HG03135 (cell line): ENCODE measurements around the gene ADGRG1.
A peak's percentile ranks its signal among the peaks of the same experiment; 100 is the strongest.

Experiments
- ATAC-seq: cut with Tn5 transposase; IDR thresholded peaks from one replicate; pipeline ENCODE4 v1.9.1; 2021; ENCODE audit warnings: mild to moderate bottlenecking, moderate library complexity; ENCODE audit not compliant: unreplicated experiment

The ADGRG1 gene

DNA sequence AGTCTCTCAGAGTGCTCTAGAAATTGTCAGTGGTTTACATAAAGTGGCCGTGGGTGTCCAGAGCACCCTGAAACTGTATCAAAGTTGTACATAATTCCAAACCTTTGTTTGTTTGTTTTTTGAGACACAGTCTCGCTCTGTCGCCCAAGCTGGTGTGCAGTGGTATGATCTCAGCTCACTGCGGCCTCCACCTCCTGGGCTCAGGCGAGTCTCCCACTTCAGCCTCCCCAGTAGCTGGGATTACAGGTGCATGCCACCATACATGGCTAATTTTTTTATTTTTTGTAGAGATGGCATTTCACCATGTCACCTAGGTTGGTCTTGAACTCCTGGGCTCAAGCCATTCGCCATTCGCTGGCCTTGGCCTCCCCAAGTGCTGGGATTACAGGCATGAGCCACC, 24.3 kb upstream of the ADGRG1 start:
- no peak for ATAC-seq

DNA sequence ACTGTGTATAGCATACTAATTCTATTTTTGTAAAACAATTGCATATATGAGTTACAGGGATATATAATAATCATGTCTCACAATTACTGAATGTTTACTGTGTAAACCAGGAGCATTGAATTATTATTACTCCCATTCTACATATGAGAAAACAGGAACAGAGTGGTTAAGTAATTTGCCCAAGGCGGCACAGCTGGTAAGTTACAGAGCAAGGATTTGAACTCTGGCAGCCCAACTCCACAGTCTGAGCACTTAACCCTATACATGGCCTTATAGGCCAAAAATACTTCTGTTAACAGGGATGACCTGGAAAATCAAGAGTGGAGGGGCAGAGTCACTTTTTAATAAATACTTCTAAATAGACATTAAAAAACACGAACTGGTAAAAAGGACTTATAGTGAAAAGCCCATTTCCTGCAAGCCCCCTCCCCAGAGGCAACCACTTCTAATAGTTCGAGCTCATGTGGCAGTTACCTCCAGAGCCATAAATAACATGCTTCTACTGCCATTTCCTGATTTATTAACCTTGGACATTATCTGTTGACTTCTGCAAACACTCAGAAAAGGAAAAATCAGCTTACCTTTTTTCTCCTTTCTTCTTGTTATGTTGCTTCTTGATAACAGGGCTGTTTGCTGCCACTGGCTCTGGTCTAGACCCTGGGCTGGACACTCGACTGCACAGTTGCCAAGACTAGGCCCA, 22.1 kb upstream of the ADGRG1 start:
- no peak for ATAC-seq

DNA sequence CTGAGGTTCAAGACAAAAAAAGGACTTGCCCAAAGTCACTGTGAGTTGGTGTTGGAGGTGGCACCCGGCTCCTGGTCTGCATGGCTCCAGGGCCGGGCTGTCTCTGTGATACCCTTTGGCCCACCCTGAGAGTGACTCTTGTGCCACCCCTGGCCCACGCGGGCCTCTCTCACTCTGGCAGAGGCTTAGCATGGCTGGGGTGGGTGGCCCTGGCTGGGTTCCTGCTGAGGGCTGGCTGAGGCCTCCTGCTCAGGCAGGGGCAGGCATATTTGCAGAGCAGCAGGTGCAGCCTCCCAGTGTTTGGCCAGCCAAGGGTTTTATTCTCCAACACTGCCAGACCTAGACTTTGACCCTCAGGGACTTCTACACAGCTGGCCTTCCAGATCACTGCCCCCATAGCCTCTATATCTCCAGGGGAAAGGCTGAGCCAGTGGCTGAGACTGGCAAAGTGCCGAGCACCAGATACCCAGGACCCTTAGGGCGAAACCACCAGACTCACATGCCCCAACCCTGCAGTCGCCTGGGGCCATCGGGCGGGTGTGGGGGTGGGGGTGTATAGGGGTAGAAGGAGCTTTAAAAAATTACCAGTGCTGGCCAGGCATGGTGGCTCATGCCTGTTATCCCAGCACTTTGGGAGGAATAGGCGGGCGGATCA, 21.5 kb upstream of the ADGRG1 start:
- no peak for ATAC-seq

DNA sequence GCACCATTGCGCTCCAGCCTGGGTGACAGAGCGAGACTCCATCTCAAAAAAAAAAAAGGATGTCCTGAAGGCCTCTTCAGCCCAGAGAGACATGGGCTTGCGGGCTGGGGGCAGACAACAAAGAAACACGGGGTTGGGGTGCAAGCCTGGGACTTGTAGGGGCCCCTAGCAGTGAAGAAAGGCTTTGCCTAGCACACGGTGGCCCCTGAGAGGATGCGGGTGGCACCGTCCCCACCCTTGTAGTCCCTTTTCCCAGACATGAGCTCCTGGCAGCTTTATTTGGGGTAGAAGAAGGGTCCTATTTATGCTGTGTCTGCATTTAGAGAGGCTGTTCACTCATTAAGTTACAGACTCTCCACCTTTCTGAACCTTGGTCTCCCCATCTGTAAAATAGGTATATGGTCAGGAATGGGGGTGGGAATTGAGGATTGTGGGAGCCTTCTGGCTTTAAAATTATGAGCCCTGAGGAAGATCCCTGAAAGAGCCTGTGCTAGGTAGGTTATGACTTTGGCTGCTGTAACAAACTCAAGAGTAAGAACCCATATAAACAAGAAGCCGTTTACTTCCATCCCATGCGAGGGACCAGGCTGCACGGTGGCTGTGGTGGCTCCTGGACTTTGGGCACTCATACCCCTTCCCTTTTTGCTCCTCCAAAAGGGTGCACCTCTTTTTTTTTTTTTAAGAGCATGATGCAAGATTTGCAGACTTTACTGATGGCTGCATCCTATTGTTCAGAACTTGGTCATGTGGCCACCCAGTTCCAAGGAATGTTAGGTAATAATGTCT, 20.6 kb upstream of the ADGRG1 start:
- ATAC-seq = no peak

DNA sequence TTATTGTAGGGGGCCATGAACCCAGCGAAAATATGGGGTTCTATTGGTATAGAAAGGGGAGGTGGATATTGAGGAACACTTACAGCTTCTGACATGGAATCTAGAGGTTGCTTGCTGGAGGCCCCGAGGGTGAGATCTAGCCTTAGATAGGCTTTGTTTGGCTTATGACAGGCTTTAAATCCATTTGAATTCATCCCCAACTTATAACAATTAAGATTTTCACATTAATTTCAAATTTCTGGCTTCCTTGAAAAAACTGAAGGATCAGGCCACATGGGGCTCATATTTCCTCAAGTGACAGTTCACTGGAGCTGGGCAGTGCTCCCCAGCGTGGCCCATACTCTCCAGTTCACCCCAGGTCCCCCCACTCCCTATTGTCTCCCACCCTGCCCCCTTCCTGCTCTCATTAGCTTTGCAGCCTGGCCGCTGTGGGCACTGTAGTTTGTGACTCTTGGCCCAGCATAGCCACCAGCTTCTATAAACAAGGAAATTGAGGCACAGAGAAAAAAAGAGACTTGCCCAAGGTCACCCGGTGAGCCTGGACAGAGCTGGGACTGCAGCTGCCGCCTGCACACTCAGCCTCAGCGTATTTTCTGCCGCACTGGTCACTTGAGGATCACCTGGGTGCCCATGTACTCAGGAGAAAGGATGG, 19.8 kb upstream of the ADGRG1 start:
- ATAC-seq = no peak

DNA sequence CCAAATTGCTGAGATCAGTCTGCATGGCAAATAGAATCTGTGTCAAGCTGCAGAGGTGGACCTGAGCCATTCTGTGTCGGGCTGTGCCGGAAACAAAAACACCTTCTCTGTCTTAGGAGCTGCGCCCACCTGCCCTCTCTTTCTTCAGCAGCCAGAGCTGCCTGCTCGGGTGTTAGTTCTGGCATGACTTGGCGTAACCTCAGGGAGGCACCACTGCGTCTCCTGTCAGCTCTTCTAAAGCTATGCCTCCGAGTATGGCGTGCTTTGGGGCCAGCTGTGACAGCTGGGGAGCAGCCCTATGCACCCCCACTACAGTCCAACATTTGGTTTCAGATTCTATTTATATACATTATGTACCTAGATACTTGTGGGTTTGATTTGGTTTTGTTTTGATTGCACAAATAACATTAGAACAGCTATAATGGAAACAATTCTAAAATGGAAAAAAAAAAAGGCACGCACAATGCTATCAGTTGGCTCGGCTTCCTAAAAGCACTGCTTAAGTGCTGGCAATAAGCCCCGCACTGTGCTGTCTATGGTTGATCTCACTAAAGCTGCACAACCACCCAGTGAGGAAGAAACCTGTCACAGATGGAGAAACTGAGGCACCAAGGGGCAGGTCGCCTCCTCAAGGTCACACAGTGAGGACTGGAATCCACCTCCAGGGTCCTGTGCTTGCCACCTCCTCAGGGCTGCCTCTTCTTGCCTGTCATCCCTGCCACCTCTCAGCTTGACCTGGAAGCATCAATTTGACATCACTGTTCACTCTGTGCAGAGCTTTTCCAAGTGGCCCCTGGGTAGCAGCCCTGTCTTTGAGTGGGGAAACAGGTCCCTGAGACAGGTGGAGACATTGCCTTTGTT, 18.7 kb upstream of the ADGRG1 start:
- ATAC-seq = peak; percentile 91

DNA sequence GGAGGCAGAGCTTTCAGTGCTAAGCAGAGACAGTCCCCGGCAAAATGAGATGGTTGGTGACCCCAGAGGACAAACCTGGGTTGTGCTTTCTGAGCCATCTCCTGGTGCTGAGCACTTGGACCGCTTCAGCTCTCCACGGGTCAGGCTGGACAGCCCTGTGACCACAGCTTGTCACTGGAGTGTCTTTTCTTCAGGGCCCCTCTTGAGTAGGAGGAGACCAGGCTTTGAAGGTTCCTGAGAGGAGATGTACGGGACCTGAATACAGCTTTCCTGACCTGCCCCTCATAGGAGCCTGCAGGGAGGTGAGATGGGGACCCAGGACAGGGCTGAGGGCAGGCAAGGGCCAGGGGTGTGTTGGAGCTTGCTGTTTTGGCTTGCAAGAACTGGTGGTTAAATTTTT, 17.8 kb upstream of the ADGRG1 start:
- no peak for ATAC-seq

DNA sequence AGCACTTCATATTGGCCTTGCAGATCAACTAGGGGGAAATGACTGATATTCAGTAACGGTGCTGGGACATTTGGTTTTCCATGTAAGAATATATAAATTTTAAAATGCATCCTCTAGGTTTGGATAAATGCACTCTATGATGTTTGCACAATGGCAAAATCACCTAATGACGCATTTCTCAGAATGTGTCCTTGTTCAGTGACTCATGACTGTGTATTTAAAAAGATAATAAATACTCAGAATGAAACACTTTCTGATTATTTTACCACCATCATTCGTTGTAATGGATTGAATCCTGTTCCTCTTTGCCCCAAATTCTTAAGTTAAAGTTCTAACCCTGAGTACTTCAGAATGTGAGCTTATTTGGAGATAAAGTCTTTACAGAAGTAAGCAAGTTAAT, 17.2 kb upstream of the ADGRG1 start:
- no peak for ATAC-seq

DNA sequence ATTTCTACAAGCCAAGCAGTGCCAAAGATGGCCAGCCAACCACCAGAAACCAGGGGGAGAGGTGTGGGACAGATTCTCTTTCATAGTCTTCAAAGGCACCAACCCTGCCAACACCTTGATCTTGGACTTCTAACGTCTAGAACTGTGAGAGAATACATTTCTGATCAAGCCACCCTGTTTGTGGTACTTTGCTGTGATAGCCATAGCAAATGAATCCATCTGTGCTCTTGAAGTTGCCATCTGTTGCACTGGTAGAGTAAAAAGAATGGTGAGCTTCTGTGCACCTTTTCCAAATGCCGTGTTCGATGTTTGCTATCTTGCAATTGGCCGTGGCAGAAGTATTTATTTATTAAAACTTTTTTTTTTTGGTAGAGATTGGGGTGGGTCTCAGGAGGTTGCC, 16.7 kb upstream of the ADGRG1 start:
- no peak for ATAC-seq

DNA sequence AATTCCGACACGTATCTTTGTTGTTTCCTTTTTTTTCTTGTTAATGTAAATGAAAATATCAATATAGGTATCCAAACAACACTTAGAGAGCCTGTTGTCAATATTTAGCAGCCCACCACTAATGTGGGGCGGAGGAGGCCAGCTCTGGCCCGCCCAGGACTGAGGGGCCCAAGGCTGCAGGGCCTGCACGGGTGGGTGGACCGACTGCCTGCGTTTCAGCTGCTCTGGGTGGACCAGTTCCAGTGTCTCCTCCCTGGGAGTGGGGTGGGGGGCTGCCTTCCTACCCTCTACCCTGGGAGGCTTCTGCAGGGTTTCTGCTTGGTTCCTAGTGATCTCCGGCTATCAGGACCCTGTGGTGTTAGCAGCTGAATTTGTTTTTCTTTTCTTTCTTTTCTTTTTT, 15.9 kb upstream of the ADGRG1 start:
- no peak for ATAC-seq

DNA sequence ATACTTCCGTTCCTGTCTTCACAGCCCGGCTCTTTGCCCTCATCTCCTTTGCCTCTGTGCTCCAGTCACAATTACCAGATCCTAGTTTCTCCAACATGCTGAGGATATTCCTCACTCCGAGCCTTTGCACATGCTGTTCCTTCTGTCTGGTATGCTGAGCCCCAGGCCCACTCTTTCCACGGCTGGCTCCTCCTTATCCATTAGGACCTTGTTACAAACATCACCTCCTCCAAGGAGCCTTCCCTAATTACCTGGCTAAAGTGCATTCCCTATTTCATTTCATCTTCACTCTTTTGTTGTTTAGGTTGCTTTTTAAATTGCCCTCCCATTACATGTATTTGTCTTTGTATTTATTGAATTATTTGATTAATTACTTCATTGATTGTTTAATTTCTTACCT, 14.9 kb upstream of the ADGRG1 start:
- no peak for ATAC-seq

DNA sequence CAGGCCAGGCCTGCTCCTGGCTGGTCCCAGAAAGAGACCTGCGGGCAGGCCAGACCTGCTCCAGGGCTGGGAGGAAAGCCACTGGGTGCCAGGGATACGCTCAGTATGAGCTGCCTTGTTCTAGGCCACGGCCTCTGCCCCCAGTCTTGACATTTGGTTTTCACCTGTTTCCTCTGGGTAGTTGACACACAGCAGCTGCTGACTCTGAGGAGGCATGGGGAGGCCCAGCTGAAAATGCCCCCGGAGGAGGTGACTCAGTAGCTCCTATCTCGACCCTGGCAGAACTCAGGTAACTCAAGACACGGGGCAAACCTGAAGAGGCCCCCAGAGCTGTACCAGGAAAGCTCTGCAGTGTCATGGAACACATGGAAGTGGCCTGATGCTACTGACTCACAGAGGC, 13.9 kb upstream of the ADGRG1 start:
- no peak for ATAC-seq

DNA sequence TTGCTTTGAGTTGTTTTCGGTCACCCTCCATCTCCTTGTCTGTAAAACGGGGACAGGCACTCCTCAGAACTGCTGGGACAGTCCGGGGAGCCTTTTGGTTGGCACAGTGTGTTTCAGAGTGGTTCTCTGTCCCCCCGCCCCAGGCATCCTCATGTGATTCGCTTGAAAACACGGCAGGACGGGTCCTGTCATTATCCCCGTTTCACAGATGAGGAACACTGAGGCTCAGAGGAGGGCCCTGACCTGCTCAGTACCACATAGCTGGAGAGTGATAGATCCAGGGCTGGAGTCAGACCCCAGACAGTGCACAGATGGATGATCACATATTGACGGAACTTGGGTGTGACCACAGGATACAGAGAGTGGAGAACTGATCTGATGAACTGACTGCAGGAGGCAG, 13.5 kb upstream of the ADGRG1 start:
- no peak for ATAC-seq

DNA sequence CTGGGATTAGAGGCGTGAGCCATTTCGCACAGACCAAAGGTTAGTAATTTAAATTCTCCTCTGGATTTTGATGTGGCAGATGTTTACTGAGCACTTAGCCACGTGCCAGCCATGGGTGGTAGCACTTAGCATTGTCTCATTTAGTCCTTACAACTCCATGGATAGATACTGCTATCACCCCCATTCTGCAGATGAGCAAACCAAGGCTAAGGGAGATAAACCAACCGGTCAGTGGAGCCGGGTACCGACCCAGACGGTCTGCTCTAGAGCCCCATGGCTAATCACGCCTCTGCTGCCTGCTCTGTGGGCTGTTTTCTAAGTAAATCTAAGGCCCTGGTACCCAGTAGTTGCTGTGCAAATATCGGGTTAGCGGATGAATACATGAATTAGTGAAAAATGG, 12.6 kb upstream of the ADGRG1 start:
- ATAC-seq = no peak

DNA sequence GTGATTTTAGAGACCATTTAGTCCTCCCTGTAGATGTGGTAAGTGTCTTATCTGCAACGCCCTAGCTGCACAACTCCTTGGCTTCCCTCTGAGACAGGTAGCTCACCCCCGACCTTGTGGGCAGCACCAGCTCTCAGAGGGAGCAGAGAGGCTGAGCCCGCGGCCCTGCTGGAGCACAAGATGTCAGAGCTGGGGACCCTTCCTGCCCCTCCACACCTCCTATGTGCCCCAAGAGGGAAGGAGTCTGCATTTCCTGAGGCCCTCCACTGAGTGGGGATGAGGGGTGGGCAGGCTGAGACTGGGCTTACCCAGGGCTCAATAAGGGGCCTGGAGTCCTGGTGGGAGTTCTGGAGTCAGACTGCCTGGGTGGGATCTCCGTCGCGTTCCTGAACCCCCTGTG, 12.2 kb upstream of the ADGRG1 start:
- no peak for ATAC-seq

DNA sequence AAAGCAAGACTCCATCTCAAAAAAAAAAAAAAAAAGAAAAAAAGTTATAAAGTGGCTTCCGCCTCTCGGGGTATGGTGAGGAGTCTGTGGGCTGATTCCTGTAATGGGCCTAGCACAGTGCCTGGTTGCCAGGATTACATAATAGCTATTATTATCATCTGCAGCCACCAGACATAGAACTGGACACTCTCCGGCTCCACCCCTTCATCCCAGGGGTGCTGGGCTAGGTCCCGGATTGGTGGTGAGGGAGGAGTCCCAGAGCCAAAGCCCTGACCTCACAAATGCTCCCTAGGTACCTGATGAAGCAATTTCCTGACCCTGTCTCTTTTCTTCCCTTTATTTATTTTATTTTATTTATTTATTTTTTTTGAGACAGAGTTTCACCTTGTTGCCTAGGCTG, 11.6 kb upstream of the ADGRG1 start:
- no peak for ATAC-seq

DNA sequence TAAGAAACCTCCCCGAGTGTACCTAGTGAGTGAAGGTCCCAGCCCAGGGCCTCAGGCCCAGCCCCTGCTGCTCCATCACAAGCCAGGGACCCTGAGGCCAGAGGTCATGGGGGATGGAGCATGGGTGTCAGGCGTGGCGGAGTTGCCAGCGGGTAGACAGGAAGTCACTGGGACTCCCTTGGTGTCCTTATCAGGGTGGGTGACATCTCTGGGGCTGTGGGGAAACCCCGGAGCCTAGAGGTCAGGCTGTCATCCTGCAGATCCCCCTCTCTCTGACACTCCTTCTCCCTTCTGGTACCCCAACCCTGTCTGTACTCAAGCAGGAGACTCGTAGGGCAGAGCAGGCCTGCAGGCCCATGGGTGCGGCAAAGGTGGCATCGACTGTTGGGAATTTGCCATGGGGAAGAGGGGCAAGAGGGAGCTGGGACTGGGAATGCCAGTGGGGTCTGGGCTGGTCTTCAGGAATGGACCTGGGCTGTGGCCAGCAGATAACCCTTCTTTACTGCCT, 10.8 kb upstream of the ADGRG1 start:
- ATAC-seq = no peak

DNA sequence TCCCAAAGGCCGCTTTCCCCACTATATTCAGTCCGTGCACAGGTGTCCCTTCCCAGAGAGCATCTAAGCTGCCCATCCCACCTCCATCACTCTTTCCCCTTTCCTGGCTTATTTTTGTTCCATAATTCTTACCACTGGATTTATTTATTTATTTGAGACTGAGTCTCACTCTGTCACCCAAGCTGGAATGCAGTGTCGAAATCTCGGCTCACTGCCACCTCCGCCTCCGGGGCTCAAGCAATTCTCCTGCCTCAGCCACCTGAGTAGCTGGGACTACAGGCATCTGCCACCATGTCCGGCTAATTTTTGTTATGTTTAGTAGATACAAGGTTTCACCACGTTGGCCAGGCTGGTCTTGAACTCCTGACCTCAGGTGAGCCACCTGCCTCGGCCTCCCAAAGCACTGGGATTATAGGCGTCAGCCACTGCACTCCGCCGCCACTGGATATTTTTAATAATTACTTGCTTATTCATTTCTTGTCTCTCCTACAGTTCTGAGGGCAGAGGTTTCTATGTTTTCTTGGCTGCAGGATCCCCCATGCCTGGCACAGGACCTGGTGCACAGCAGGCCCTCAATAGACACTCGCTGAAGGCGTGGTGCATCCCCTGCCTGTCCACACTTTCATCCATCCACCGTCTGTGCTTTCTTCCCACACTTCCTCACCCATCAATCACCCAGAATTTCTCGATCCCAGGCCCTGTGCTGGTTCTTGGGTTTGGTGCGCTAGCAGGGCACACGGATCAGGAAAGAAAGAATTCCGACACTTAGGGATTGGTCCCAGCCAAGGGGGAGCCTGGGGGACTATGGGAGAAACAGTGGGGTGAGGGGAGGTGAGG, 9.9 kb upstream of the ADGRG1 start:
- no peak for ATAC-seq

DNA sequence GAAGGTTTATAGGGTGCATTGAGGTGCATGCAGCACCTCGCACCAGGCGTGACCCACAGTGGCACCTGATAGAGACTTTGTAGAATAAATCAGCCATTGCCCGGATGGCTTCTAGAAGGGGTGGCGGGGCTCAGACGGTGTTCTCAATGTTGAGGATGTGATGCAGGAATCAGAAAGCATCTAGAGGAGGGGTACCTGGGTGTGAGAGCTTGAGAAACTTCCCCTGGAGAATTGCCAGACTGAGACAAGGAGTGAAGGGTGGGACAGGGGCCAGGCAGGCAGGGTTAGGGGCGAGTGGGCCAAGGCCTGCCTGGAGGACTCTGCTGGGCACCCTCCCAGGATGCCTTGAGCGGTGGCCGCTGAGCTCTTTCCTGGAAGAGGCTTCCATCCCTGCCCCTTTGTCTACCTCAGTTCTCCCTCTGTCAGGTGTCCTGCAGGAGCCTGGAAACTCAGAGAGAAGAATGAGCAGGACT, 9.3 kb upstream of the ADGRG1 start:
- no peak for ATAC-seq
